NT2/D1 (cell line): ENCODE results near the gene MRGPRX4.

Source experiments
- DNase-seq: peaks from one replicate; pipeline ENCODE4 v3.0.0-alpha.2; 2011; ENCODE audit warnings: low read depth, low spot score
- H3K27me3 ChIP-seq: 2 replicates; pipeline ENCODE4 v1.6.0; 2011; ENCODE audit warnings: mild to moderate bottlenecking; ENCODE audit not compliant: insufficient read length, insufficient read depth
- H3K36me3 ChIP-seq: 2 replicates; pipeline ENCODE4 v1.6.1; 2011; ENCODE audit warnings: mild to moderate bottlenecking, low read length, mixed read lengths; ENCODE audit not compliant: insufficient read depth, insufficient read length
- H3K4me1 ChIP-seq: 2 replicates; pipeline ENCODE4 v1.5.1; 2011; ENCODE audit not compliant: insufficient read depth, insufficient read length
- H3K4me3 ChIP-seq: 2 replicates; pipeline ENCODE4 v1.5.1; 2011; ENCODE audit warnings: low read depth; ENCODE audit not compliant: insufficient read length
- H3K9ac ChIP-seq: 2 replicates; pipeline ENCODE4 v1.6.0; 2011; ENCODE audit warnings: low read depth; ENCODE audit not compliant: insufficient read length
- H3K9me3 ChIP-seq: 2 replicates; pipeline ENCODE4 v1.5.1; 2011; ENCODE audit warnings: mild to moderate bottlenecking, low read length; ENCODE audit not compliant: insufficient read depth
- SUZ12 ChIP-seq: IDR thresholded peaks from 2 replicates; pipeline ENCODE4 v1.6.1; 2011; ENCODE audit not compliant: insufficient read length, insufficient read depth; ENCODE audit errors: extremely low read depth
- YY1 ChIP-seq: IDR thresholded peaks from 2 replicates; pipeline ENCODE4 v1.6.1; 2011; ENCODE audit not compliant: insufficient read length, insufficient read depth
- ZNF274 ChIP-seq: IDR thresholded peaks from 2 replicates; pipeline ENCODE4 v1.6.1; 2011; ENCODE audit warnings: mild to moderate bottlenecking, low read depth, low read length

The MRGPRX4 gene

GRCh38 chr11:18221274-18221876, 48.7 kb downstream of the MRGPRX4 start:
- TF ChIP-seq SUZ12 (no peak), YY1 (no peak), ZNF274 (no peak)
- Histone ChIP-seq H3K4me1 (no peaks in the 10 kb centered on the region), H3K9me3 (no peaks in the 10 kb centered on the region), H3K36me3 (no peaks in the 10 kb centered on the region), H3K9ac (no peak overlapping the region), H3K4me3 (no peak overlapping the region), H3K27me3 (no peaks in the 10 kb centered on the region)
- no peak for DNase-seq

- H3K9me3 ChIP-seq, result no peaks in the 10 kb centered on the region
- no peak overlapping the region for H3K4me3 ChIP-seq
- DNase-seq, result no peak
- no peak overlapping the region for H3K9ac ChIP-seq
- no peaks in the 10 kb centered on the region for H3K27me3 ChIP-seq
- H3K36me3 ChIP-seq, result no peaks in the 10 kb centered on the region
- H3K4me1 ChIP-seq, result no peaks in the 10 kb centered on the region
- TF ChIP-seq YY1 (no peak), ZNF274 (no peak), SUZ12 (no peak)
These were observed 50.3 kb downstream of the MRGPRX4 start for GRCh38 chr11:18222814-18223421.
